Common myeloid progenitor, CD34-positive (primary cell): ENCODE measurements around the gene ZNF785. TPM values are rescaled to one million over a fixed set of nuclear protein-coding genes. Genes with fewer than 3 reads are reported as not detected.
"Not testable (repeated sequence)": the region's sequence is repeated elsewhere in the genome, so short reads cannot be mapped to it uniquely, and the experiment has no call there.

Source experiments
- CTCF ChIA-PET: fragments of 350-600 bp; sonication (Branson Sonifier 250); formaldehyde crosslinking; loops from one replicate; lab custom pipeline; 2021; ENCODE audit warnings: antibody characterized with exemption; lab: Charles Lee
- POLR2A ChIA-PET: fragments of 350-600 bp; sonication (Branson Sonifier 250); formaldehyde crosslinking; loops from one replicate; lab custom pipeline; 2021; ENCODE audit warnings: antibody characterized with exemption; lab: Charles Lee
- DNase-seq, 3 donors: peaks; one replicate each; pipeline versions ENCODE4 v3.0.0 to v3.0.0-alpha.2; 2013
- H3K27ac ChIP-seq, 2 experiments: 1 replicate in 1 of 2; 2 replicates in 1 of 2; pipeline ENCODE4 v1.7.0; 2013; ENCODE audit warnings: inconsistent platforms in 2 of 2, low read length in 2 of 2, mild to moderate bottlenecking in 2 of 2, low read depth in 1 of 2, moderate library complexity in 1 of 2; ENCODE audit not compliant: severe bottlenecking in 2 of 2, insufficient read depth in 1 of 2, poor library complexity in 1 of 2
- H3K27me3 ChIP-seq, 5 experiments: replicated peaks in 2 of 5; 1 replicate in 3 of 5; 2 replicates in 2 of 5; pipeline versions ENCODE4 v1.6.1 to v1.7.0; 2013; ENCODE audit warnings: low read length in 4 of 5, mild to moderate bottlenecking in 2 of 5, moderate library complexity in 2 of 5, inconsistent platforms in 1 of 5; ENCODE audit not compliant: insufficient read depth in 5 of 5, control insufficient read depth in 4 of 5
- H3K36me3 ChIP-seq, 4 experiments: 1 replicate in 2 of 4; 2 replicates in 2 of 4; pipeline versions ENCODE4 v1.6.1 to v1.7.0; 2013; ENCODE audit warnings: low read length in 3 of 4, control low read depth in 1 of 4, mild to moderate bottlenecking in 1 of 4; ENCODE audit not compliant: control insufficient read depth in 4 of 4, insufficient read depth in 4 of 4
- H3K4me1 ChIP-seq, 4 experiments: 1 replicate in 3 of 4; 2 replicates in 1 of 4; pipeline versions ENCODE4 v1.6.1 to v1.7.1; 2013; ENCODE audit warnings: low read length in 3 of 4, mild to moderate bottlenecking in 3 of 4, control low read depth in 1 of 4, inconsistent platforms in 1 of 4, moderate library complexity in 1 of 4; ENCODE audit not compliant: control insufficient read depth in 4 of 4, insufficient read depth in 4 of 4; ENCODE audit errors: control extremely low read depth in 1 of 4
- H3K4me3 ChIP-seq, 7 experiments: 1 replicate in 4 of 7; 2 replicates in 3 of 7; pipeline versions ENCODE4 v1.5.1 to v1.7.0; 2013; ENCODE audit warnings: mild to moderate bottlenecking in 7 of 7, low read length in 6 of 7, moderate library complexity in 6 of 7, inconsistent platforms in 2 of 7, low read depth in 2 of 7, control low read depth in 1 of 7; ENCODE audit not compliant: insufficient read depth in 4 of 7, control insufficient read depth in 1 of 7; ENCODE audit errors: extremely low read depth in 1 of 7
- H3K9me3 ChIP-seq, 5 experiments: 1 replicate in 4 of 5; 2 replicates in 1 of 5; pipeline versions ENCODE4 v1.6.1 to v1.7.1; 2013; ENCODE audit warnings: low read length in 4 of 5, mild to moderate bottlenecking in 2 of 5, inconsistent platforms in 1 of 5, low read depth in 1 of 5, moderate library complexity in 1 of 5; ENCODE audit not compliant: control insufficient read depth in 4 of 5, insufficient read depth in 2 of 5; ENCODE audit errors: control extremely low read depth in 1 of 5
- WGBS: methylation state at CpG from one replicate; pipeline ENCODE4 v1.1.5; 2013; ENCODE audit not compliant: insufficient coverage; 5-methylcytosine and 5-hydroxymethylcytosine counted together
- polyA plus RNA-seq: library from polyadenylated mRNA; unstranded; fragments of 120-200 nt; gene quantifications from one replicate; pipeline ENCODE4 v1.2.1, GENCODE V29; 2013

ZNF785 gene
- 12.1 TPM for polyA plus RNA-seq

DNA sequence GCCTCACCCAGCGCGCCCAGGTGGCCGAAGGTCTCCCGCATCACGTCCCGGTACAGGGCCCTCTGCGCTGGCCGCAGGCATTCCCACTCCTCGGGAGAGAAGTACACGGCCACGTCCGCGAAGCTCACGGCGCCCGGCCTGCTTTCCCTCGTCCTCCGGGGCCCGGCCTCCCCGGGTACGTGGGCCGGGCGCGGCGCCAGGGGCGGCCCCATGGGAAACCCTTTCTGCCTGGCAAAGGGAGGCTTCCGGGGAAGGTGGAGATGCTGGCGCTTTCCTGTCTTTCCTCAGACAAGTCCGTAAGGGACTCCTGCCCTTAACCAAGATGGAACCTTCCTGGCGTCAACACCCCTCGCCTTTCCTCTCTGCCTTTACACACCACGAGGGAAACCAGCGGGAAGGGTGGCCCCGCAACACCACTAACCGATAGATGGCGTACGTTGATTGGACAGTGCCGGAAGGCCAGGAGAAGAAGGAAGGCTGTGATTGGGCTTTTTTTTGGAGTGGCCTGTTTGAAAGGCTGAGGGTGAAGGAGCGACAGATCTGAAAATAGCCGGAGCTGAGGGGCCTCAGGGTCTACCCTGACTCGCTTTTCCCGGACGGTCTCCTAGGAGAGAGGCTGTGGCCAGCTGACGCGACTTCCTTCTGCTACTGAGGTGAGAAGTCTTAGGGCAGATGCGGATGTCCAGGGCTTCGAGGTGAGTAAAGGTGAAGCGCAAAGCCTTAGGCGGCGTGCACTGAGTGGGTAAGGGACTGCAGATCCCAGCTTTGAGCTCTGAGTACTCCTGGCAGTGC, at the start of gene ZNF785:
ZNF785 (minus strand) TSS at position 298 of the 792 bp plus-strand sequence; CDS start at position 212, 86 bp downstream.
- no peaks in the 10 kb centered on the region for H3K9me3 ChIP-seq
- peak within 1 kb of the TSS; percentile 60 to 86 (median 76) for H3K4me3 ChIP-seq
- 1% methylated on average over 36 of the region's 50 CpGs for WGBS
- H3K4me1 ChIP-seq: peaks cover 0 to 20% (median 18%) of the 10 kb centered on the region in 4 experiments
- H3K27ac ChIP-seq: peak within 1 kb of the TSS; percentile 74 to 90
- no peaks in the 10 kb centered on the region for H3K27me3 ChIP-seq
- DNase-seq: peak; percentile 96 to 98 (median 97)
- CTCF ChIA-PET: interaction anchor here (0.7 to 3.1 kb wide), 11 partner anchors 9 to 109 kb away, joined by 3 to 13 read pairs (median 3); partner anchors contain the start of genes ZNF747 and ZNF764
- peaks cover 6 to 29% (median 17%) of the 10 kb centered on the region in 4 experiments for H3K36me3 ChIP-seq
- POLR2A ChIA-PET: interaction anchor here (0.9 to 1.3 kb wide), 3 partner anchors 13 to 27 kb away, joined by 3 to 4 read pairs (median 4); partner anchors contain the start of genes ZNF689 and ZNF764

GRCh38 chr16:30633526-30633925, 48.0 kb upstream of the ZNF785 start:
- Histone ChIP-seq H3K27me3 (no peaks in the 10 kb centered on the region), H3K9me3 (no peaks in the 10 kb centered on the region), H3K36me3 (no peaks in the 10 kb centered on the region), H3K4me1 (peaks cover 0 to 15% (median 13%) of the 10 kb centered on the region in 4 experiments), H3K4me3 (peak overlapping the region; percentile 38 to 89 (median 74)), H3K27ac (peak overlapping the region; percentile 46 to 94)
- DNase-seq: no peak
- WGBS: 81% methylated on average over 3 of the region's 17 CpGs
- CTCF ChIA-PET: interaction anchor here (1.4 to 13.9 kb wide), 3 partner anchors 18 to 98 kb away, joined by 4 to 144 read pairs (median 78); partner anchors contain the start of gene ZNF689
- POLR2A ChIA-PET: interaction anchor here (0.6 to 1.0 kb wide), 2 partner anchors 17 to 212 kb away, joined by 4 to 5 read pairs; partner anchors contain the start of gene PRR14

- CTCF ChIA-PET: interaction anchor here (0.8 to 13.9 kb wide), 10 partner anchors 12 to 184 kb away, joined by 3 to 144 read pairs (median 3); partner anchors contain the start of genes PRR14 and ZNF689
- H3K27ac ChIP-seq, DNase-seq, H3K36me3 ChIP-seq, H3K9me3 ChIP-seq, H3K4me3 ChIP-seq, H3K27me3 ChIP-seq, POLR2A ChIA-PET: not testable (repeated sequence)
- H3K4me1 ChIP-seq: peaks cover 0 to 15% (median 14%) of the 10 kb centered on the region in 4 experiments
- 100% methylated on average over 1 of the region's 7 CpGs for WGBS
These were observed 47.0 kb upstream of the ZNF785 start for GRCh38 chr16:30632454-30632853.

GRCh38 chr16:30628628-30629540, 43.4 kb upstream of the ZNF785 start:
- ChIA-PET POLR2A (interaction anchor here (1.0 kb wide), 1 partner anchor 30 kb away, joined by 3 read pairs; no protein-coding TSS in a partner anchor), CTCF (interaction anchor here (0.6 to 13.9 kb wide), 22 partner anchors 9 to 219 kb away, joined by 3 to 144 read pairs (median 5); partner anchors contain the start of genes FBRS, SRCAP, ZNF689 and ZNF747)
- H3K36me3 ChIP-seq: no peaks in the 10 kb centered on the region
- H3K4me3 ChIP-seq: peak overlapping the region in 2 of 7 experiments; percentile 37 to 66
- WGBS: 17% methylated on average over 7 of the region's 18 CpGs
- no peaks in the 10 kb centered on the region for H3K27me3 ChIP-seq
- no peak overlapping the region for H3K27ac ChIP-seq
- H3K9me3 ChIP-seq: peaks cover 0 to 5% (median 0%) of the 10 kb centered on the region in 5 experiments
- peak; percentile 75 to 88 (median 86) for DNase-seq
- peaks cover 0 to 9% (median 5%) of the 10 kb centered on the region in 4 experiments for H3K4me1 ChIP-seq

DNA sequence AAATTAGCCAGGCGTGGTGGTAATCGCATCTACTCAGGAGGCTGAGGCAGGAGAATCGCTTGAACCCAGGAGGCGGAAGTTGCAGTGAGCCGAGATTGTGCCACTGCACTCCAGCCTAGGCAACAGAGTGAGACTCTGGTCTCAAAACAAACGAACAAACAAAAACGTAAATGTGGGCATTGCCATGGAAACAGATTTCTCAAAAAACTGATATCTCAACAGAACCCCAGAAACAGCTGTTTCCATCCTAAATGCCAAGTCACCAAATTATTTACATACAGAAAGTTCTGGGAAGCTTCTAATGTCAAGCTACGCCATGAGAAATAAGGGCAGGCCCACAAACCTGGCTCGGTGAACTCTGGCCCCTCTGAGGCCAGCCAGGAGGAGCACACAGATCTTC, 40.7 kb upstream of the ZNF785 start:
- DNase-seq: peak; percentile 63 to 92 (median 86)
- H3K27me3 ChIP-seq: peaks cover 0 to 2% (median 0%) of the 10 kb centered on the region in 5 experiments
- H3K27ac ChIP-seq: peak overlapping the region in 1 of 2 experiments; percentile 64
- no peaks in the 10 kb centered on the region for H3K36me3 ChIP-seq
- peaks cover 0 to 5% (median 3%) of the 10 kb centered on the region in 4 experiments for H3K4me1 ChIP-seq
- POLR2A ChIA-PET: interaction anchor here (1.0 kb wide), 1 partner anchor 32 kb away, joined by 3 read pairs; the partner anchor contains the start of gene FBRS
- 92% methylated on average over 7 of the region's 9 CpGs for WGBS
- H3K9me3 ChIP-seq: peaks cover 0 to 5% (median 3%) of the 10 kb centered on the region in 5 experiments
- no peak overlapping the region for H3K4me3 ChIP-seq
- CTCF ChIA-PET: interaction anchor here (0.7 to 13.9 kb wide), 7 partner anchors 10 to 594 kb away, joined by 3 to 144 read pairs (median 5); partner anchors contain the start of genes DCTPP1, PRR14 and ZNF689
